H1 (cell line): Measurements from ENCODE around the gene CMBL.

Source experiments
- ATF3 ChIP-seq: IDR thresholded peaks from 2 replicates; pipeline ENCODE4 v1.6.1; 2011; ENCODE audit warnings: low read depth, mild to moderate bottlenecking, low read length; ENCODE audit not compliant: insufficient read depth
- CHD2 ChIP-seq: IDR thresholded peaks from 2 replicates; pipeline ENCODE4 v1.6.1; 2012; ENCODE audit warnings: low read length, improper control_type of control experiment
- EGR1 ChIP-seq: IDR thresholded peaks from 2 replicates; pipeline ENCODE4 v1.6.1; 2011; ENCODE audit warnings: low read depth, low read length, borderline replicate concordance
- JUND ChIP-seq: IDR thresholded peaks from 2 replicates; pipeline ENCODE4 v1.6.1; 2011; ENCODE audit warnings: mild to moderate bottlenecking, improper control_type of control experiment, low read length
- POLR2A ChIP-seq, 2 experiments: IDR thresholded peaks; 1 replicate in 1 of 2; 2 replicates in 1 of 2; pipeline ENCODE4 v1.6.1; 2011; ENCODE audit warnings: low read depth in 2 of 2, low read length in 2 of 2, mild to moderate bottlenecking in 2 of 2; ENCODE audit errors: control extremely low read depth in 1 of 2
- RAD21 ChIP-seq, 2 experiments: IDR thresholded peaks in 1 of 2; conservative IDR thresholded peaks in 1 of 2; 2 replicates each; pipeline ENCODE4 v1.6.1; 2011; ENCODE audit warnings: low read depth in 2 of 2, low read length in 2 of 2, improper control_type of control experiment in 1 of 2, inconsistent platforms in 1 of 2, mild to moderate bottlenecking in 1 of 2, moderate library complexity in 1 of 2
- RFX5 ChIP-seq: IDR thresholded peaks from 2 replicates; pipeline ENCODE4 v1.6.1; 2011; ENCODE audit warnings: low read depth, low read length, improper control_type of control experiment, borderline replicate concordance
- SP1 ChIP-seq: IDR thresholded peaks from 2 replicates; pipeline ENCODE4 v1.6.1; 2011; ENCODE audit warnings: low read depth, low read length
- USF2 ChIP-seq: IDR thresholded peaks from 2 replicates; pipeline ENCODE4 v1.6.1; 2011; ENCODE audit warnings: low read length, improper control_type of control experiment
- TF ChIP-seq, protein P1 (sequence below), 3 experiments: IDR thresholded peaks; 1 replicate in 2 of 3; 2 replicates in 1 of 3; pipeline versions ENCODE4 v1.5.1 to v1.6.1; 2011; ENCODE audit warnings: low read length in 3 of 3, mild to moderate bottlenecking in 3 of 3, inconsistent platforms in 2 of 3, low read depth in 1 of 3, moderate library complexity in 1 of 3; ENCODE audit not compliant: insufficient read depth in 1 of 3; ENCODE audit errors: control extremely low read depth in 1 of 3

- TF ChIP-seq, protein P1, sequence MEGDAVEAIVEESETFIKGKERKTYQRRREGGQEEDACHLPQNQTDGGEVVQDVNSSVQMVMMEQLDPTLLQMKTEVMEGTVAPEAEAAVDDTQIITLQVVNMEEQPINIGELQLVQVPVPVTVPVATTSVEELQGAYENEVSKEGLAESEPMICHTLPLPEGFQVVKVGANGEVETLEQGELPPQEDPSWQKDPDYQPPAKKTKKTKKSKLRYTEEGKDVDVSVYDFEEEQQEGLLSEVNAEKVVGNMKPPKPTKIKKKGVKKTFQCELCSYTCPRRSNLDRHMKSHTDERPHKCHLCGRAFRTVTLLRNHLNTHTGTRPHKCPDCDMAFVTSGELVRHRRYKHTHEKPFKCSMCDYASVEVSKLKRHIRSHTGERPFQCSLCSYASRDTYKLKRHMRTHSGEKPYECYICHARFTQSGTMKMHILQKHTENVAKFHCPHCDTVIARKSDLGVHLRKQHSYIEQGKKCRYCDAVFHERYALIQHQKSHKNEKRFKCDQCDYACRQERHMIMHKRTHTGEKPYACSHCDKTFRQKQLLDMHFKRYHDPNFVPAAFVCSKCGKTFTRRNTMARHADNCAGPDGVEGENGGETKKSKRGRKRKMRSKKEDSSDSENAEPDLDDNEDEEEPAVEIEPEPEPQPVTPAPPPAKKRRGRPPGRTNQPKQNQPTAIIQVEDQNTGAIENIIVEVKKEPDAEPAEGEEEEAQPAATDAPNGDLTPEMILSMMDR (IDR thresholded peaks at IDR 0.05; ENCODE audit: control extremely low read depth in 1 of 3, insufficient read depth in 1 of 3, low read depth in 1 of 3, low read length in 3 of 3) = no peak
- TF ChIP-seq ATF3 = no peak
- no peak for TF ChIP-seq EGR1
- no peak for TF ChIP-seq POLR2A (IDR thresholded peaks at IDR 0.05; ENCODE audit: control extremely low read depth in 1 of 2, low read depth in 2 of 2, low read length in 2 of 2)
- no peak for TF ChIP-seq CHD2
- TF ChIP-seq JUND = no peak
- no peak for TF ChIP-seq SP1
- TF ChIP-seq RAD21 (IDR thresholded peaks at IDR 0.05 in 1 of 2, conservative IDR thresholded peaks at IDR 0.05 in 1 of 2; ENCODE audit: low read depth in 2 of 2, low read length in 2 of 2) = no peak
- no peak for TF ChIP-seq RFX5
- no peak for TF ChIP-seq USF2
Observed at GRCh38 chr5:10355071-10355889, 47.6 kb upstream of the CMBL start.
